HepG2 (cell line): ENCODE data around the gene ARHGAP30. TPM values are rescaled to one million over a fixed set of nuclear protein-coding genes. Genes with fewer than 3 reads are reported as not detected.
A peak's percentile ranks its signal among the peaks of the same experiment; 100 is the strongest.

Experiments used
- CHD4 ChIP-seq: fragments of 200-600 bp; sonication (generic); IDR thresholded peaks from 2 replicates; pipeline ENCODE4 v1.7.0; 2017; ENCODE audit warnings: mild to moderate bottlenecking, low read length, borderline replicate concordance
- FOXP1 ChIP-seq, 2 experiments: fragments of 450-650 bp in 1 of 2; IDR thresholded peaks; 2 replicates each; pipeline ENCODE4 v1.6.1; 2017 to 2018; ENCODE audit warnings: antibody characterized with exemption in 1 of 2
- HNRNPL ChIP-seq: fragments of 200-400 bp; formaldehyde crosslinking; IDR thresholded peaks from 2 replicates; pipeline ENCODE4 v1.6.1; 2017; ENCODE audit warnings: mild to moderate bottlenecking, low read depth, low read length
- MAZ ChIP-seq, 2 experiments: sonication (generic) in 1 of 2; formaldehyde crosslinking in 1 of 2; IDR thresholded peaks; 2 replicates each; pipeline versions ENCODE4 v1.5.0 to v1.6.1; 2012 to 2020; ENCODE audit warnings: low read depth in 2 of 2, mild to moderate bottlenecking in 2 of 2, borderline replicate concordance in 1 of 2, improper control_type of control experiment in 1 of 2, low read length in 1 of 2, missing genetic modification reagents in 1 of 2, moderate library complexity in 1 of 2
- NCOR1 ChIP-seq: fragments of 200-600 bp; sonication (generic); IDR thresholded peaks from 2 replicates; pipeline ENCODE4 v1.7.0; 2017; ENCODE audit warnings: antibody characterized with exemption, low read length, borderline replicate concordance
- NFYC ChIP-seq: IDR thresholded peaks from 2 replicates; pipeline ENCODE4 v1.6.1; 2016; ENCODE audit warnings: missing genetic modification reagents, missing compliant biosample characterization
- NR2F2 ChIP-seq: IDR thresholded peaks from 2 replicates; pipeline ENCODE4 v1.6.1; 2012; ENCODE audit warnings: low read depth, inconsistent platforms, borderline replicate concordance
- PAXIP1 ChIP-seq: sonication (generic); formaldehyde crosslinking; conservative IDR thresholded peaks from 2 replicates; pipeline ENCODE4 v1.4.0; 2020; ENCODE audit warnings: mild to moderate bottlenecking, missing genetic modification reagents, moderate library complexity
- PITX1 ChIP-seq: sonication (generic); formaldehyde crosslinking; IDR thresholded peaks from 2 replicates; pipeline ENCODE4 v1.5.1; 2020; ENCODE audit warnings: mild to moderate bottlenecking, missing genetic modification reagents
- PPARG ChIP-seq: conservative IDR thresholded peaks from 2 replicates; pipeline ENCODE4 v1.6.1; 2016; ENCODE audit warnings: missing biosample characterization, missing genetic modification reagents
- SOX13 ChIP-seq, 3 experiments: fragments of 450-650 bp in 1 of 3; sonication (generic) in 1 of 3; formaldehyde crosslinking in 1 of 3; IDR thresholded peaks in 2 of 3; conservative IDR thresholded peaks in 1 of 3; 2 replicates each; pipeline versions ENCODE4 v1.5.0 to v1.6.1; 2016 to 2020; ENCODE audit warnings: antibody characterized with exemption in 1 of 3, mild to moderate bottlenecking in 1 of 3, missing compliant biosample characterization in 1 of 3, missing genetic modification reagents in 1 of 3, moderate library complexity in 1 of 3
- ZMYM3 ChIP-seq: sonication (generic); formaldehyde crosslinking; IDR thresholded peaks from 2 replicates; pipeline ENCODE4 v1.5.1; 2020; ENCODE audit warnings: mild to moderate bottlenecking, missing genetic modification reagents
- ZMYM4 ChIP-seq: sonication (generic); formaldehyde crosslinking; IDR thresholded peaks from 2 replicates; pipeline ENCODE4 v1.8.1; 2023; ENCODE audit warnings: mild to moderate bottlenecking, missing genetic modification reagents
- ZNF24 ChIP-seq: fragments of 450-650 bp; IDR thresholded peaks from 2 replicates; pipeline ENCODE4 v1.6.1; 2017; ENCODE audit warnings: antibody characterized with exemption, mild to moderate bottlenecking
- ZNF282 ChIP-seq: fragments of 450-650 bp; IDR thresholded peaks from 2 replicates; pipeline ENCODE4 v1.6.1; 2018; ENCODE audit not compliant: partially characterized antibody
- ZNF761 ChIP-seq: sonication (generic); formaldehyde crosslinking; conservative IDR thresholded peaks from 2 replicates; pipeline ENCODE4 v1.4.0; 2020; ENCODE audit warnings: mild to moderate bottlenecking, missing genetic modification reagents
- ZNF782 ChIP-seq: sonication (generic); formaldehyde crosslinking; IDR thresholded peaks from 2 replicates; pipeline ENCODE4 v1.4.0; 2020; ENCODE audit warnings: missing genetic modification reagents, mild to moderate bottlenecking, borderline replicate concordance
- ZSCAN31 ChIP-seq: sonication (generic); formaldehyde crosslinking; IDR thresholded peaks from 2 replicates; pipeline ENCODE4 v1.5.0; 2020; ENCODE audit warnings: low read depth, mild to moderate bottlenecking, missing genetic modification reagents
- polyA plus RNA-seq, 8 experiments: library from polyadenylated mRNA; depleted of rRNA in 3 of 8; stranded (reverse) in 7 of 8; unstranded in 1 of 8; fragments of >200 nt; fragmentation: Illumina TruSeq in 4 of 8; extraction: Trizol in 4 of 8; gene quantifications; 2 replicates each; pipeline versions ENCODE4 v1.2.1 to v1.2.3, GENCODE V29; 2011 to 2016; ENCODE audit warnings: low read depth in 4 of 8, missing spikeins in 1 of 8, mixed read lengths in 1 of 8; ENCODE audit not compliant: insufficient read depth in 1 of 8
- total RNA-seq, 5 experiments: library from RNA; depleted of rRNA; stranded (reverse); fragments of >200 nt; fragmentation: Illumina TruSeq; extraction: Trizol; gene quantifications; 2 replicates each; pipeline ENCODE4 v1.2.3, GENCODE V29; 2016; ENCODE audit warnings: low read depth in 1 of 5
- TF ChIP-seq, protein P1 (sequence below): sonication (generic); formaldehyde crosslinking; IDR thresholded peaks from 2 replicates; pipeline ENCODE4 v1.4.0; 2020; ENCODE audit warnings: missing genetic modification reagents
- TF ChIP-seq, protein P2 (sequence below): sonication (generic); formaldehyde crosslinking; IDR thresholded peaks from 2 replicates; pipeline ENCODE4 v1.5.0; 2020; ENCODE audit warnings: mild to moderate bottlenecking, missing genetic modification reagents

The ARHGAP30 gene
- total and polyA plus RNA-seq, 2 of the 13 experiments (the other 11 are each of a cell fraction or from before 2014, with no cell fraction given): 0.13 to 0.20 TPM

DNA sequence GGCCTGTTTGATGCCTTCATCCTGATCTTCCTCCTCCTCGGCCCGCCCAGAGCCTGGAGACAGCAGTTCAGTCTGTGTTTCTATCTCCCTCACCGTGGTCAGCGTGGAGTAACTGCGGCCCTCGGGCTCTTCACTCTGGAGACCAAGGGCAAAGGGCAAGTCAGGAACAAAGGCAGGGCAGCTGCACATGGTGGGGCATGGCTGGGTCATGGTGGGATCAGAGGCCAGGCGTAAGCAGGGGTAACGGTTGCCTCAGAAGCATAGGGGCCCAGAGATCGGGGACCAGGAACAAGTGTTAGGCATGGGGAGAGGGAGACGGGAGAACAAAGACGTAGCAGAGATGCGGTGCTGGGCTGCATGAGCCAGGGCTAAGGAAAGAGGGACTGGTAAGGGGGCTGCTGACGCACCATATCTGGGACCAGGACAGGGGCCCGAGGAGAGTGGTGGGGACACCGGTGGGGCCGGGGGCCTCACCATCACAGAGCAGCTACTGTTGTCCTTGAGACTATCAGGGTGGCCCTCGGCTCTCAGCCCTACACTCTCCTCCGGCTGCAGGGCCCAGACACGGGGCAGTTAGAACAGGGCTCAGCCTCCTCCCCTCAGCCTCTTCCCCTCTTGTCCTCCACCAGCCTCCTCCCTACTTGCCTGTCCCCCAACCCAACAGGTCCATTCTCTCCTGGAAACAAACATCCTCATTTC is 3.2 kb upstream of the ARHGAP30 start (continued):
- TF ChIP-seq ZMYM4 (CRISPR knock-in tag) (0 out of 2 replicates have a peak, but pooled peaks have one; percentile 31), MAZ (IDR thresholded peaks at IDR 0.05; ENCODE audit: borderline replicate concordance, low read depth, low read length) (no peak), MAZ (CRISPR knock-in tag; IDR thresholded peaks at IDR 0.05; ENCODE audit: low read depth) (0 out of 2 replicates have a peak, but pooled peaks have one; percentile 27), PAXIP1 (CRISPR knock-in tag) (0 out of 2 replicates have a peak, but pooled peaks have one; percentile 9), ZSCAN31 (CRISPR knock-in tag) (peak; percentile 24; the same call in 1 of the 2 replicates), ZNF282 (no peak), NCOR1 (0 out of 2 replicates have a peak, but pooled peaks have one; percentile 24), ZNF782 (CRISPR knock-in tag) (no peak), PPARG (CRISPR knock-in tag) (no peak), ZNF761 (CRISPR knock-in tag) (no peak), FOXP1 (IDR thresholded peaks at IDR 0.05) (no peak), FOXP1 (CRISPR knock-in tag; IDR thresholded peaks at IDR 0.05) (no peak), PITX1 (CRISPR knock-in tag) (no peak), ZNF24 (no peak), ZMYM3 (CRISPR knock-in tag) (peak; percentile 14; the same call in 1 of the 2 replicates), CHD4 (no peak), NR2F2 (0 out of 2 replicates have a peak, but pooled peaks have one; percentile 19), SOX13 (IDR thresholded peaks at IDR 0.05) (no peak), SOX13 (CRISPR knock-in tag; conservative IDR thresholded peaks at IDR 0.05 in 1 of 2, IDR thresholded peaks at IDR 0.05 in 1 of 2) (peak in 1 of 2 experiments; percentile 56; a peak in 1 of 4 replicates), HNRNPL (0 out of 2 replicates have a peak, but pooled peaks have one; percentile 56), NFYC (CRISPR knock-in tag) (no peak)
- TF ChIP-seq, protein P1, sequence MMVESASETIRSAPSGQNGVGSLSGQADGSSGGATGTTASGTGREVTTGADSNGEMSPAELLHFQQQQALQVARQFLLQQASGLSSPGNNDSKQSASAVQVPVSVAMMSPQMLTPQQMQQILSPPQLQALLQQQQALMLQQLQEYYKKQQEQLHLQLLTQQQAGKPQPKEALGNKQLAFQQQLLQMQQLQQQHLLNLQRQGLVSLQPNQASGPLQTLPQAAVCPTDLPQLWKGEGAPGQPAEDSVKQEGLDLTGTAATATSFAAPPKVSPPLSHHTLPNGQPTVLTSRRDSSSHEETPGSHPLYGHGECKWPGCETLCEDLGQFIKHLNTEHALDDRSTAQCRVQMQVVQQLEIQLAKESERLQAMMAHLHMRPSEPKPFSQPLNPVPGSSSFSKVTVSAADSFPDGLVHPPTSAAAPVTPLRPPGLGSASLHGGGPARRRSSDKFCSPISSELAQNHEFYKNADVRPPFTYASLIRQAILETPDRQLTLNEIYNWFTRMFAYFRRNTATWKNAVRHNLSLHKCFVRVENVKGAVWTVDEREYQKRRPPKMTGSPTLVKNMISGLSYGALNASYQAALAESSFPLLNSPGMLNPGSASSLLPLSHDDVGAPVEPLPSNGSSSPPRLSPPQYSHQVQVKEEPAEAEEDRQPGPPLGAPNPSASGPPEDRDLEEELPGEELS (CRISPR knock-in tag): 0 out of 2 replicates have a peak, but pooled peaks have one; percentile 13
- TF ChIP-seq, protein P2, sequence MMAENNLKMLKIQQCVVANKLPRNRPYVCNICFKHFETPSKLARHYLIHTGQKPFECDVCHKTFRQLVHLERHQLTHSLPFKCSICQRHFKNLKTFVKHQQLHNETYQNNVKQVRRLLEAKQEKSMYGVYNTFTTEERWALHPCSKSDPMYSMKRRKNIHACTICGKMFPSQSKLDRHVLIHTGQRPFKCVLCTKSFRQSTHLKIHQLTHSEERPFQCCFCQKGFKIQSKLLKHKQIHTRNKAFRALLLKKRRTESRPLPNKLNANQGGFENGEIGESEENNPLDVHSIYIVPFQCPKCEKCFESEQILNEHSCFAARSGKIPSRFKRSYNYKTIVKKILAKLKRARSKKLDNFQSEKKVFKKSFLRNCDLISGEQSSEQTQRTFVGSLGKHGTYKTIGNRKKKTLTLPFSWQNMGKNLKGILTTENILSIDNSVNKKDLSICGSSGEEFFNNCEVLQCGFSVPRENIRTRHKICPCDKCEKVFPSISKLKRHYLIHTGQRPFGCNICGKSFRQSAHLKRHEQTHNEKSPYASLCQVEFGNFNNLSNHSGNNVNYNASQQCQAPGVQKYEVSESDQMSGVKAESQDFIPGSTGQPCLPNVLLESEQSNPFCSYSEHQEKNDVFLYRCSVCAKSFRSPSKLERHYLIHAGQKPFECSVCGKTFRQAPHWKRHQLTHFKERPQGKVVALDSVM: peak; percentile 87
